ENCODE results near the gene CSKMT. TPM values are rescaled to one million over a fixed set of nuclear protein-coding genes. Genes with fewer than 3 reads are reported as not detected.

The CSKMT gene
- total RNA-seq, 1 experiment from 2014 or later: 49.2 TPM

GRCh38 chr11:62715150-62716130, 50.3 kb downstream of the CSKMT start:
- peak; percentile 23; the same call in 1 of the 3 replicates for TF ChIP-seq CTCF (conservative IDR thresholded peaks at IDR 0.05)
- Histone ChIP-seq H3K27me3 (ENCODE audit: insufficient read depth, low read length) (no peaks in the 10 kb centered on the region), H3K79me2 (ENCODE audit: insufficient read depth, low read length) (no peaks in the 10 kb centered on the region)

More at GRCh38 chr11:62715150-62716130, 50.3 kb downstream of the CSKMT start:
- Histone ChIP-seq H3K9me3 (ENCODE audit: control insufficient read depth, low read depth, low read length) (no peaks in the 10 kb centered on the region), H3T11ph (ENCODE audit: low read length) (no peak overlapping the region), H4K20me1 (ENCODE audit: control insufficient read depth, insufficient read depth, insufficient read length) (no peaks in the 10 kb centered on the region), H3K23me2 (ENCODE audit: insufficient read length, low read depth, low read length, poor library complexity, severe bottlenecking) (no peaks in the 10 kb centered on the region), H3K14ac (ENCODE audit: insufficient read depth, low read length) (no peak overlapping the region), H3K79me1 (ENCODE audit: insufficient read depth, low read depth, low read length, poor library complexity, severe bottlenecking) (peaks cover 2% of the 10 kb centered on the region), H3K9ac (ENCODE audit: extremely low read depth, insufficient read length, low read length) (no peak overlapping the region), H3K4ac (ENCODE audit: low read depth, low read length) (no peak overlapping the region), H3K18ac (ENCODE audit: insufficient read length, low read depth, low read length) (no peak overlapping the region), H3K27ac (ENCODE audit: insufficient read length, low read depth, low read length) (no peak overlapping the region), H4K8ac (replicated peaks; ENCODE audit: insufficient read length, low read depth, low read length) (no peak overlapping the region), H2BK5ac (ENCODE audit: insufficient read length, low read length) (no peak overlapping the region), H2BK12ac (ENCODE audit: insufficient read length, low read depth, low read length) (no peak overlapping the region), H2BK120ac (ENCODE audit: low read depth, low read length, poor library complexity, severe bottlenecking) (no peak overlapping the region), H4K5ac (ENCODE audit: insufficient read length, low read depth, low read length) (no peak overlapping the region), H2BK20ac (ENCODE audit: low read depth, low read length, poor library complexity, severe bottlenecking) (no peak overlapping the region), H3K56ac (ENCODE audit: insufficient read length, low read depth, low read length) (no peak overlapping the region), H4K91ac (ENCODE audit: insufficient read length, low read depth, low read length) (no peak overlapping the region), H2BK15ac (ENCODE audit: low read depth, low read length) (no peak overlapping the region), H3K4me1 (ENCODE audit: insufficient read depth, low read length) (no peaks in the 10 kb centered on the region; the same call in 1 of the 2 replicates), H2AK5ac (ENCODE audit: insufficient read length, low read length) (no peak overlapping the region), H3K23ac (ENCODE audit: insufficient read length, low read depth, low read length) (no peak overlapping the region), H2AFZ (ENCODE audit: low read length) (no peak overlapping the region), H3K4me2 (ENCODE audit: insufficient read depth, insufficient read length, low read length) (no peak overlapping the region)
- H3K4me1 Mint-ChIP-seq: peaks cover 12 to 37% of the 10 kb centered on the region in 2 experiments; a peak in 3 of 4 replicates
- no peak for DNase-seq
- peak overlapping the region in 2 of 3 experiments; percentile 11 to 78; a peak in 3 of 7 replicates for H3K27ac Mint-ChIP-seq
- no peaks in the 10 kb centered on the region for H3K27me3 Mint-ChIP-seq (ENCODE audit: low read depth)
- WGBS (ENCODE audit: extremely low coverage, insufficient read length, low lambda C conversion rate): no CpG with 5 or more reads among the region's 24 CpGs
- H3K4me3 Mint-ChIP-seq: no peak overlapping the region; a peak in 1 of 5 replicates
- peaks cover 58 to 95% (median 92%) of the 10 kb centered on the region in 3 experiments; a peak in 6 of 7 replicates for H3K36me3 Mint-ChIP-seq (ENCODE audit: insufficient read depth in 1 of 3, low read depth in 3 of 3)
- H3K9me3 Mint-ChIP-seq: no peaks in the 10 kb centered on the region
